HepG2 (cell line): Measurements from ENCODE around the gene TMEM97. TPM values are rescaled to one million over a fixed set of nuclear protein-coding genes. Genes with fewer than 3 reads are reported as not detected.

Source experiments
- ADNP ChIP-seq: sonication (generic); formaldehyde crosslinking; IDR thresholded peaks from 2 replicates; pipeline ENCODE4 v1.4.0; 2020; ENCODE audit warnings: missing genetic modification reagents
- JUN ChIP-seq: sonication (generic); formaldehyde crosslinking; IDR thresholded peaks from 2 replicates; pipeline ENCODE4 v1.4.0; 2020; ENCODE audit warnings: mild to moderate bottlenecking, missing genetic modification reagents
- MTA1 ChIP-seq: sonication (generic); formaldehyde crosslinking; IDR thresholded peaks from 2 replicates; pipeline ENCODE4 v1.4.0; 2020; ENCODE audit warnings: missing genetic modification reagents, mild to moderate bottlenecking, borderline replicate concordance
- MZF1 ChIP-seq: sonication (generic); formaldehyde crosslinking; IDR thresholded peaks from 2 replicates; pipeline ENCODE4 v1.8.1; 2023; ENCODE audit warnings: mild to moderate bottlenecking, missing genetic modification reagents, borderline replicate concordance
- NFYB ChIP-seq: sonication (generic); formaldehyde crosslinking; IDR thresholded peaks from 2 replicates; pipeline ENCODE4 v1.4.0; 2020; ENCODE audit warnings: missing genetic modification reagents
- RBM39 ChIP-seq: fragments of 200-400 bp; formaldehyde crosslinking; IDR thresholded peaks from one replicate; pipeline ENCODE4 v1.6.1; 2018; ENCODE audit warnings: antibody characterized with exemption, mild to moderate bottlenecking, low read depth, low read length; ENCODE audit not compliant: poor library complexity, severe bottlenecking
- ZNF331 ChIP-seq: sonication (generic); formaldehyde crosslinking; IDR thresholded peaks from 2 replicates; pipeline ENCODE4 v1.4.0; 2020; ENCODE audit warnings: missing genetic modification reagents
- ZNF543 ChIP-seq: sonication (generic); formaldehyde crosslinking; IDR thresholded peaks from 2 replicates; pipeline ENCODE4 v1.4.0; 2020; ENCODE audit warnings: mild to moderate bottlenecking, missing genetic modification reagents
- ZNF567 ChIP-seq: sonication (generic); formaldehyde crosslinking; IDR thresholded peaks from 2 replicates; pipeline ENCODE4 v1.8.1; 2023; ENCODE audit warnings: mild to moderate bottlenecking, missing genetic modification reagents, borderline replicate concordance
- ZNF616 ChIP-seq: sonication (generic); formaldehyde crosslinking; IDR thresholded peaks from 2 replicates; pipeline ENCODE4 v1.5.0; 2020; ENCODE audit warnings: low read depth, mild to moderate bottlenecking, missing genetic modification reagents
- ZNF619 ChIP-seq: sonication (generic); formaldehyde crosslinking; IDR thresholded peaks from 2 replicates; pipeline ENCODE4 v1.4.0; 2020; ENCODE audit warnings: mild to moderate bottlenecking, missing genetic modification reagents
- ZNF790 ChIP-seq: sonication (generic); formaldehyde crosslinking; IDR thresholded peaks from 2 replicates; pipeline ENCODE4 v1.8.0; 2022; ENCODE audit warnings: missing genetic modification reagents, mild to moderate bottlenecking, borderline replicate concordance
- polyA plus RNA-seq, 8 experiments: library from polyadenylated mRNA; depleted of rRNA in 3 of 8; stranded (reverse) in 7 of 8; unstranded in 1 of 8; fragments of >200 nt; fragmentation: Illumina TruSeq in 4 of 8; extraction: Trizol in 4 of 8; gene quantifications; 2 replicates each; pipeline versions ENCODE4 v1.2.1 to v1.2.3, GENCODE V29; 2011 to 2016; ENCODE audit warnings: low read depth in 4 of 8, missing spikeins in 1 of 8, mixed read lengths in 1 of 8; ENCODE audit not compliant: insufficient read depth in 1 of 8
- total RNA-seq, 5 experiments: library from RNA; depleted of rRNA; stranded (reverse); fragments of >200 nt; fragmentation: Illumina TruSeq; extraction: Trizol; gene quantifications; 2 replicates each; pipeline ENCODE4 v1.2.3, GENCODE V29; 2016; ENCODE audit warnings: low read depth in 1 of 5
- TF ChIP-seq, protein P1 (sequence below): sonication (generic); formaldehyde crosslinking; IDR thresholded peaks from 2 replicates; pipeline ENCODE4 v1.9.0; 2021; ENCODE audit warnings: missing genetic modification reagents, borderline replicate concordance
- TF ChIP-seq, protein P2 (sequence below): sonication (generic); formaldehyde crosslinking; IDR thresholded peaks from 2 replicates; pipeline ENCODE4 v1.5.0; 2020; ENCODE audit warnings: mild to moderate bottlenecking, missing genetic modification reagents, borderline replicate concordance

The TMEM97 gene
- total and polyA plus RNA-seq, 2 of the 13 experiments (the other 11 are each of a cell fraction or from before 2014, with no cell fraction given): 69.6 to 137 TPM

DNA sequence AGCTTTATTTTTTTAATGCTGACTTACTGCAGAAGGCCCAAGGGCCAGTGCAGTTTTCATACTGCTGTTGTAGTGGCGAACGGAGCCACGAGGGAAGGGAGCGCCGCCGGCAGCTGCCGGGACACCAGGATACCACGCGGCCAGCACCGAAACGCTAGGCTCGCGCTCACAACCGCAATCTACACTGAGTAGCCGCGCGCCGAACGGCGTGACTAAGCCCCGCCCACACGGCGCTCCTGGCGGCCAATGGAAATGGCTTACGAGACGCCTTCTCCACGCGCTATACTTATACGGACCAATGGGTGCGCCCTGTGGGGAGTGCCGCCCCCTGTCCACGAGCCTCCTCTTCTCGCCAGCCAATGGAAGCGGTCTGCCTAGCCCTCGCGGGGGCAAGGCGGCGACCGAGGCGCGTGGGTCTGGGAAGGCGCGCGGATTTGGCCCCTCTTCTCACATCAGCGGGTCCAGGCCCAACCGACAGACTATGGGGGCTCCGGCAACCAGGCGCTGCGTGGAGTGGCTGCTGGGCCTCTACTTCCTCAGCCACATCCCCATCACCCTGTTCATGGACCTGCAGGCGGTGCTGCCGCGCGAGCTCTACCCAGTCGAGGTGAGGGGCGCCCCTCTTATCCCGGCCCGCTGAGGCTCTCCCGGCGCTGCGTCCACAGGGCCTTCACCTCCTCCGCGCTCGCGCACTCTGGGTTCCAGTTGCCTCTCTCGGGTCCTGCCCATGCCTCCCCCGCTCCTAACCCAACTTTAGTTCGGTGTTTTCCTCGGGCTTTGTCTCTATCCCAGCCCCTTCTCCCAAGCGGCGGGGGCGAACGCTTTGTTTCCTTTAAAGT lies at the start of gene TMEM97 (continued):
- TF ChIP-seq MZF1: no peak
- peak; percentile 99 for TF ChIP-seq NFYB (CRISPR knock-in tag)
- TF ChIP-seq, protein P1, sequence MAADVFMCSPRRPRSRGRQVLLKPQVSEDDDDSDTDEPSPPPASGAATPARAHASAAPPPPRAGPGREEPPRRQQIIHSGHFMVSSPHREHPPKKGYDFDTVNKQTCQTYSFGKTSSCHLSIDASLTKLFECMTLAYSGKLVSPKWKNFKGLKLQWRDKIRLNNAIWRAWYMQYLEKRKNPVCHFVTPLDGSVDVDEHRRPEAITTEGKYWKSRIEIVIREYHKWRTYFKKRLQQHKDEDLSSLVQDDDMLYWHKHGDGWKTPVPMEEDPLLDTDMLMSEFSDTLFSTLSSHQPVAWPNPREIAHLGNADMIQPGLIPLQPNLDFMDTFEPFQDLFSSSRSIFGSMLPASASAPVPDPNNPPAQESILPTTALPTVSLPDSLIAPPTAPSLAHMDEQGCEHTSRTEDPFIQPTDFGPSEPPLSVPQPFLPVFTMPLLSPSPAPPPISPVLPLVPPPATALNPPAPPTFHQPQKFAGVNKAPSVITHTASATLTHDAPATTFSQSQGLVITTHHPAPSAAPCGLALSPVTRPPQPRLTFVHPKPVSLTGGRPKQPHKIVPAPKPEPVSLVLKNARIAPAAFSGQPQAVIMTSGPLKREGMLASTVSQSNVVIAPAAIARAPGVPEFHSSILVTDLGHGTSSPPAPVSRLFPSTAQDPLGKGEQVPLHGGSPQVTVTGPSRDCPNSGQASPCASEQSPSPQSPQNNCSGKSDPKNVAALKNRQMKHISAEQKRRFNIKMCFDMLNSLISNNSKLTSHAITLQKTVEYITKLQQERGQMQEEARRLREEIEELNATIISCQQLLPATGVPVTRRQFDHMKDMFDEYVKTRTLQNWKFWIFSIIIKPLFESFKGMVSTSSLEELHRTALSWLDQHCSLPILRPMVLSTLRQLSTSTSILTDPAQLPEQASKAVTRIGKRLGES (CRISPR knock-in tag): peak; percentile 75; the same call in 1 of the 2 replicates
- no peak for TF ChIP-seq MTA1 (CRISPR knock-in tag)
- 0 out of 2 replicates have a peak, but pooled peaks have one; percentile 46 for TF ChIP-seq ZNF790
- no peak; the same call in 1 of the 2 replicates for TF ChIP-seq ZNF616 (CRISPR knock-in tag)
- TF ChIP-seq, protein P2, sequence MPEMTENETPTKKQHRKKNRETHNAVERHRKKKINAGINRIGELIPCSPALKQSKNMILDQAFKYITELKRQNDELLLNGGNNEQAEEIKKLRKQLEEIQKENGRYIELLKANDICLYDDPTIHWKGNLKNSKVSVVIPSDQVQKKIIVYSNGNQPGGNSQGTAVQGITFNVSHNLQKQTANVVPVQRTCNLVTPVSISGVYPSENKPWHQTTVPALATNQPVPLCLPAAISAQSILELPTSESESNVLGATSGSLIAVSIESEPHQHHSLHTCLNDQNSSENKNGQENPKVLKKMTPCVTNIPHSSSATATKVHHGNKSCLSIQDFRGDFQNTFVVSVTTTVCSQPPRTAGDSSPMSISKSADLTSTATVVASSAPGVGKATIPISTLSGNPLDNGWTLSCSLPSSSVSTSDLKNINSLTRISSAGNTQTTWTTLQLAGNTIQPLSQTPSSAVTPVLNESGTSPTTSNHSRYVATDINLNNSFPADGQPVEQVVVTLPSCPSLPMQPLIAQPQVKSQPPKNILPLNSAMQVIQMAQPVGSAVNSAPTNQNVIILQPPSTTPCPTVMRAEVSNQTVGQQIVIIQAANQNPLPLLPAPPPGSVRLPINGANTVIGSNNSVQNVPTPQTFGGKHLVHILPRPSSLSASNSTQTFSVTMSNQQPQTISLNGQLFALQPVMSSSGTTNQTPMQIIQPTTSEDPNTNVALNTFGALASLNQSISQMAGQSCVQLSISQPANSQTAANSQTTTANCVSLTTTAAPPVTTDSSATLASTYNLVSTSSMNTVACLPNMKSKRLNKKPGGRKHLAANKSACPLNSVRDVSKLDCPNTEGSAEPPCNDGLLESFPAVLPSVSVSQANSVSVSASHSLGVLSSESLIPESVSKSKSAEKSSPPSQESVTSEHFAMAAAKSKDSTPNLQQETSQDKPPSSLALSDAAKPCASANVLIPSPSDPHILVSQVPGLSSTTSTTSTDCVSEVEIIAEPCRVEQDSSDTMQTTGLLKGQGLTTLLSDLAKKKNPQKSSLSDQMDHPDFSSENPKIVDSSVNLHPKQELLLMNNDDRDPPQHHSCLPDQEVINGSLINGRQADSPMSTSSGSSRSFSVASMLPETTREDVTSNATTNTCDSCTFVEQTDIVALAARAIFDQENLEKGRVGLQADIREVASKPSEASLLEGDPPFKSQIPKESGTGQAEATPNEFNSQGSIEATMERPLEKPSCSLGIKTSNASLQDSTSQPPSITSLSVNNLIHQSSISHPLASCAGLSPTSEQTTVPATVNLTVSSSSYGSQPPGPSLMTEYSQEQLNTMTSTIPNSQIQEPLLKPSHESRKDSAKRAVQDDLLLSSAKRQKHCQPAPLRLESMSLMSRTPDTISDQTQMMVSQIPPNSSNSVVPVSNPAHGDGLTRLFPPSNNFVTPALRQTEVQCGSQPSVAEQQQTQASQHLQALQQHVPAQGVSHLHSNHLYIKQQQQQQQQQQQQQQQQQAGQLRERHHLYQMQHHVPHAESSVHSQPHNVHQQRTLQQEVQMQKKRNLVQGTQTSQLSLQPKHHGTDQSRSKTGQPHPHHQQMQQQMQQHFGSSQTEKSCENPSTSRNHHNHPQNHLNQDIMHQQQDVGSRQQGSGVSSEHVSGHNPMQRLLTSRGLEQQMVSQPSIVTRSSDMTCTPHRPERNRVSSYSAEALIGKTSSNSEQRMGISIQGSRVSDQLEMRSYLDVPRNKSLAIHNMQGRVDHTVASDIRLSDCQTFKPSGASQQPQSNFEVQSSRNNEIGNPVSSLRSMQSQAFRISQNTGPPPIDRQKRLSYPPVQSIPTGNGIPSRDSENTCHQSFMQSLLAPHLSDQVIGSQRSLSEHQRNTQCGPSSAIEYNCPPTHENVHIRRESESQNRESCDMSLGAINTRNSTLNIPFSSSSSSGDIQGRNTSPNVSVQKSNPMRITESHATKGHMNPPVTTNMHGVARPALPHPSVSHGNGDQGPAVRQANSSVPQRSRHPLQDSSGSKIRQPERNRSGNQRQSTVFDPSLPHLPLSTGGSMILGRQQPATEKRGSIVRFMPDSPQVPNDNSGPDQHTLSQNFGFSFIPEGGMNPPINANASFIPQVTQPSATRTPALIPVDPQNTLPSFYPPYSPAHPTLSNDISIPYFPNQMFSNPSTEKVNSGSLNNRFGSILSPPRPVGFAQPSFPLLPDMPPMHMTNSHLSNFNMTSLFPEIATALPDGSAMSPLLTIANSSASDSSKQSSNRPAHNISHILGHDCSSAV (CRISPR knock-in tag): no peak
- no peak for TF ChIP-seq ZNF567 (CRISPR knock-in tag)
- TF ChIP-seq ZNF619: no peak
- TF ChIP-seq JUN (CRISPR knock-in tag): peak; percentile 28; the same call in 1 of the 2 replicates
- peak; percentile 83 for TF ChIP-seq ZNF543 (CRISPR knock-in tag)
- no peak for TF ChIP-seq ZNF331 (CRISPR knock-in tag)
- TF ChIP-seq RBM39: no peak
- TF ChIP-seq ADNP: no peak
